GM12878 (cell line): ENCODE measurements around the gene FERMT3. TPM values are rescaled to one million over a fixed set of nuclear protein-coding genes. Genes with fewer than 3 reads are reported as not detected.
A peak's percentile ranks its signal among the peaks of the same experiment; 100 is the strongest.

Source experiments
- CHD2 ChIP-seq: IDR thresholded peaks from 2 replicates; pipeline ENCODE4 v1.6.1; 2011; ENCODE audit warnings: low read depth, low read length, improper control_type of control experiment, borderline replicate concordance
- E4F1 ChIP-seq: fragments of 450-650 bp; IDR thresholded peaks from 2 replicates; pipeline ENCODE4 v1.6.1; 2018; ENCODE audit warnings: borderline replicate concordance, mild to moderate bottlenecking; ENCODE audit not compliant: partially characterized antibody
- EP300 ChIP-seq, 2 experiments: fragments of 150-350 bp in 1 of 2; IDR thresholded peaks; 2 replicates each; pipeline ENCODE4 v1.6.1; 2011 to 2012; ENCODE audit warnings: low read depth in 2 of 2, low read length in 2 of 2, borderline replicate concordance in 1 of 2, improper control_type of control experiment in 1 of 2, inconsistent platforms in 1 of 2; ENCODE audit not compliant: control insufficient read depth in 1 of 2
- FOXK2 ChIP-seq: fragments of 450-650 bp; IDR thresholded peaks from 2 replicates; pipeline ENCODE4 v1.6.1; 2017; ENCODE audit warnings: mild to moderate bottlenecking, moderate library complexity
- JUND ChIP-seq: IDR thresholded peaks from 2 replicates; pipeline ENCODE4 v1.6.1; 2012; ENCODE audit warnings: low read depth, mild to moderate bottlenecking, low read length, improper control_type of control experiment, moderate library complexity
- NFIC ChIP-seq: IDR thresholded peaks from 2 replicates; pipeline ENCODE4 v1.6.1; 2012; ENCODE audit warnings: low read depth, mild to moderate bottlenecking, inconsistent platforms, low read length, moderate library complexity
- NFYA ChIP-seq: IDR thresholded peaks from 2 replicates; pipeline ENCODE4 v1.6.1; 2011; ENCODE audit warnings: low read depth, mild to moderate bottlenecking, low read length, improper control_type of control experiment, borderline replicate concordance
- NKRF ChIP-seq: fragments of 450-650 bp; conservative IDR thresholded peaks from 2 replicates; pipeline ENCODE4 v1.6.1; 2017; ENCODE audit warnings: mild to moderate bottlenecking, moderate library complexity
- POLR2AphosphoS5 ChIP-seq: IDR thresholded peaks from 2 replicates; pipeline ENCODE4 v1.6.1; 2011; ENCODE audit warnings: mild to moderate bottlenecking, low read length, inconsistent platforms
- POU2F2 ChIP-seq: IDR thresholded peaks from 3 replicates; pipeline ENCODE4 v1.6.1; 2011; ENCODE audit warnings: low read depth, mild to moderate bottlenecking, low read length, borderline replicate concordance
- RAD21 ChIP-seq: IDR thresholded peaks from 2 replicates; pipeline ENCODE4 v1.6.1; 2011; ENCODE audit warnings: mild to moderate bottlenecking, low read depth, low read length, moderate library complexity; ENCODE audit not compliant: insufficient read depth
- TCF3 ChIP-seq: IDR thresholded peaks from 2 replicates; pipeline ENCODE4 v1.6.1; 2012; ENCODE audit warnings: low read depth, mild to moderate bottlenecking, low read length, borderline replicate concordance; ENCODE audit not compliant: insufficient read depth
- ZNF687 ChIP-seq: fragments of 450-650 bp; IDR thresholded peaks from 2 replicates; pipeline ENCODE4 v1.6.1; 2017; ENCODE audit warnings: mild to moderate bottlenecking, moderate library complexity
- polyA plus RNA-seq, 11 experiments: library from polyadenylated mRNA; depleted of rRNA in 4 of 11; unstranded in 6 of 11; stranded (reverse) in 5 of 11; fragments of >200 nt; fragmentation: Nextera tagmentation in 4 of 11; fragmentation: Illumina TruSeq in 1 of 11; extraction: Ambion mirVana in 4 of 11; extraction: Trizol in 1 of 11; gene quantifications; 1 replicate in 1 of 11; 2 replicates in 10 of 11; pipeline versions ENCODE4 v1.2.1 to v1.2.3, GENCODE V29; 2011 to 2016; ENCODE audit warnings: inconsistent platforms in 2 of 11, missing spikeins in 2 of 11, low read depth in 1 of 11
- total RNA-seq, 4 experiments: library from RNA; depleted of rRNA in 3 of 4; stranded (reverse); fragments of >200 nt in 3 of 4; fragmentation: Illumina TruSeq in 1 of 4; extraction: Trizol in 1 of 4; gene quantifications; 2 replicates each; pipeline versions ENCODE4 v1.2.1 to v1.2.3, GENCODE V29; 2013 to 2021
- TF ChIP-seq, protein P1 (sequence below): IDR thresholded peaks from 2 replicates; pipeline ENCODE4 v1.6.1; 2011; ENCODE audit warnings: borderline replicate concordance, low read depth, mild to moderate bottlenecking, moderate library complexity, mixed read lengths, low read length; ENCODE audit not compliant: insufficient read depth; ENCODE audit errors: extremely low read length
- TF ChIP-seq, protein P2 (sequence below): fragments of 450-650 bp; formaldehyde crosslinking; IDR thresholded peaks from 2 replicates; pipeline ENCODE4 v1.4.0; 2022; ENCODE audit warnings: mild to moderate bottlenecking, moderate library complexity

The FERMT3 gene
- total and polyA plus RNA-seq, 10 of the 15 experiments (the other 5 are each of a cell fraction or from before 2014, with no cell fraction given): 2.0 to 211 (median 114) TPM

GRCh38 chr11:64269540-64270220, 63.2 kb downstream of the FERMT3 start (continued):
- no peak for TF ChIP-seq ZNF687
- peak; percentile 5; the same call in 1 of the 2 replicates for TF ChIP-seq TCF3
- peak; percentile 75 for TF ChIP-seq POLR2AphosphoS5
- no peak for TF ChIP-seq NFIC
- no peak for TF ChIP-seq EP300 (IDR thresholded peaks at IDR 0.05; ENCODE audit: borderline replicate concordance in 1 of 2, control insufficient read depth in 1 of 2, low read depth in 2 of 2, low read length in 2 of 2)
- no peak for TF ChIP-seq RAD21
- TF ChIP-seq, protein P1, sequence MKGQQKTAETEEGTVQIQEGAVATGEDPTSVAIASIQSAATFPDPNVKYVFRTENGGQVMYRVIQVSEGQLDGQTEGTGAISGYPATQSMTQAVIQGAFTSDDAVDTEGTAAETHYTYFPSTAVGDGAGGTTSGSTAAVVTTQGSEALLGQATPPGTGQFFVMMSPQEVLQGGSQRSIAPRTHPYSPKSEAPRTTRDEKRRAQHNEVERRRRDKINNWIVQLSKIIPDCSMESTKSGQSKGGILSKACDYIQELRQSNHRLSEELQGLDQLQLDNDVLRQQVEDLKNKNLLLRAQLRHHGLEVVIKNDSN: no peak
- TF ChIP-seq NFYA: no peak
- peak; percentile 92; the same call in 2 of the 3 replicates for TF ChIP-seq POU2F2
- peak; percentile 88 for TF ChIP-seq E4F1
- TF ChIP-seq, protein P2, sequence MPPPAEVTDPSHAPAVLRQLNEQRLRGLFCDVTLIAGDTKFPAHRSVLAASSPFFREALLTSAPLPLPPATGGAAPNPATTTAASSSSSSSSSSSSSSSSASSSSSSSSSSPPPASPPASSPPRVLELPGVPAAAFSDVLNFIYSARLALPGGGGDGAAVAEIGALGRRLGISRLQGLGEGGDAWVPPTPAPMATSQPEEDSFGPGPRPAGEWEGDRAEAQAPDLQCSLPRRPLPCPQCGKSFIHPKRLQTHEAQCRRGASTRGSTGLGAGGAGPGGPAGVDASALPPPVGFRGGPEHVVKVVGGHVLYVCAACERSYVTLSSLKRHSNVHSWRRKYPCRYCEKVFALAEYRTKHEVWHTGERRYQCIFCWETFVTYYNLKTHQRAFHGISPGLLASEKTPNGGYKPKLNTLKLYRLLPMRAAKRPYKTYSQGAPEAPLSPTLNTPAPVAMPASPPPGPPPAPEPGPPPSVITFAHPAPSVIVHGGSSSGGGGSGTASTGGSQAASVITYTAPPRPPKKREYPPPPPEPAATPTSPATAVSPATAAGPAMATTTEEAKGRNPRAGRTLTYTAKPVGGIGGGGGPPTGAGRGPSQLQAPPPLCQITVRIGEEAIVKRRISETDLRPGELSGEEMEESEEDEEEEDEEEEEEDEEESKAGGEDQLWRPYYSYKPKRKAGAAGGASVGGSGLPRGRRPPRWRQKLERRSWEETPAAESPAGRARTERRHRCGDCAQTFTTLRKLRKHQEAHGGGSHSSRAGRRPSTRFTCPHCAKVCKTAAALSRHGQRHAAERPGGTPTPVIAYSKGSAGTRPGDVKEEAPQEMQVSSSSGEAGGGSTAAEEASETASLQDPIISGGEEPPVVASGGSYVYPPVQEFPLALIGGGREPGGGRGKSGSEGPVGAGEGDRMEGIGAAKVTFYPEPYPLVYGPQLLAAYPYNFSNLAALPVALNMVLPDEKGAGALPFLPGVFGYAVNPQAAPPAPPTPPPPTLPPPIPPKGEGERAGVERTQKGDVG (CRISPR knock-in tag): no peak
- TF ChIP-seq JUND: no peak
- peak; percentile 71 for TF ChIP-seq NKRF
- no peak; the same call in 1 of the 2 replicates for TF ChIP-seq CHD2
- no peak for TF ChIP-seq FOXK2
